Occipital lobe (tissue), 2 donors: Measurements from ENCODE around the gene CCDC170. TPM values are rescaled to one million over a fixed set of nuclear protein-coding genes. Genes with fewer than 3 reads are reported as not detected.
"Not testable (repeated sequence)": the region's sequence is repeated elsewhere in the genome, so short reads cannot be mapped to it uniquely, and the experiment has no call there.

Source experiments
- DNase-seq: peaks from one replicate; lab custom pipeline; 2025; lab: John Stamatoyannopoulos, UW
- total RNA-seq: library from RNA; depleted of rRNA; stranded (reverse); fragments of >200 nt; gene quantifications from one replicate; pipeline ENCODE4 v1.2.3, GENCODE V29; 2014

CCDC170 gene
- total RNA-seq, 1 donor from 2014 or later = 0.47 TPM

DNA sequence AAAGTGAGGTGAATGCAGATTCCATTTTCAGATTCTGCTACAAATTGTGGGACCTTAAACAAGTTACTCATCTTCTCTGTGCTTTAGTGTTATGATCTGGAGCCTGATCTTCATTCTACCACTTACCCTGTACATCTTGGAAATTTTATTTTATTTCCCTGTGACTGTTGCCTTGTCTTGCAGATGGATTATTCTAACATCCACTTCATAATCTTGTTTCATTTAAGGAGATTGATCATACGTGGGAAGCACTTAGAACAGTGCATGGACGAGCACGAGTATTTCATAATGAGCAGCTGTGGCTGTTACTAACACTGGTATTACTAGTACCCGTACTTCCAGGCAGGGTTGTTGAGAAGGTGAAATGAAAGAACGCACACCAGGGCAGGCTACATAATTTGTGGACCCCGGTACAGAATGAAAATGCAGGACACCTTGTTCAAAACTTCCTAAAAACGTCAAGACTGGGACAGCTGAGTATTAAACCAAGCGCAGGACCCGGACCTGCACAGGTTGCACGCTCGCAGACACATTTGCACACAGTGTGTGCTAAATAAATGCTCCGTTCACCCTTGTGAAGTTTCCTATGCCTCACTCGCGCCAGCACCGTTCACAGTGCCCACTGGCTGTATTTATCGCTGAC is 535 bp upstream of the CCDC170 start:
- DNase-seq = peak; percentile 25

- DNase-seq = peak; percentile 35
These were observed 568 bp downstream of the CCDC170 start for GRCh38 chr6:151494235-151494935.

DNA sequence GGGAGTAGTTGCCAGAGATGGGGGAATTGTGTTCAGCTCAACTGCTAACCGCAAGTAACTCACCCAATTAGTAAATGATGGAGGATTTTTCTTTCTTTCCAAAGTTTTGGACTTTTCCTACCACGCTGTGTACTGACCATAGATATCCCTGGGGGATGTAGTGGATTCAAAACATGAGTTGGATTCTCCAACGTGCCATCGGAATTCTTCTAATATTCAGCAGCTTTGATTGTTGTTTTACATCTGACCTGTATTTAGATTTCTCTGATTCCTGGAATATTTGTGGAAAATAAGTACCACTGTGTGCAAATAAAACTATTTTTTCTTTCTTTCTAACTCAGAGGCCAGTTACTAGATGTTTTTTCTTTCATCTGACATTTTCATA is 1.1 kb downstream of the CCDC170 start:
- DNase-seq = no peak

DNA sequence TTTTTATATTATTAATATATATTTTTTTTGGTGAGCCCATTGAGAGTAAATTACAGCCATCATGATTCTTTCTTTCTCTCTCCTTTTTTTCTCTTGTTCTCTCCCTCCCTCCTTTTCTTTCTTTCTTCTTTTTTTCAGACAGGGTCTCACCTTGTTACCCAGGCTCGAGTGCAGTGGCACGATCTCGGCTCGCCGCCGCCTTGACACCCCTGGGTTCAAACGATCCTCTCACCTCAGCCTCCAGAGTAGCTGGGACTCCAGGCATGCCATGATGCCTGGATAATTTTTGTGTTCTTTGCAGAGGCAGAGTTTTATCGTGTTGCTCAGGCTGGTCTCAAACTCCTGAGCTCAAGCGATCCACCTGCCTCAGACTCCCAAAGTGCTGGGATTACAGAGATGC is 1.6 kb downstream of the CCDC170 start:
- no peak for DNase-seq

DNA sequence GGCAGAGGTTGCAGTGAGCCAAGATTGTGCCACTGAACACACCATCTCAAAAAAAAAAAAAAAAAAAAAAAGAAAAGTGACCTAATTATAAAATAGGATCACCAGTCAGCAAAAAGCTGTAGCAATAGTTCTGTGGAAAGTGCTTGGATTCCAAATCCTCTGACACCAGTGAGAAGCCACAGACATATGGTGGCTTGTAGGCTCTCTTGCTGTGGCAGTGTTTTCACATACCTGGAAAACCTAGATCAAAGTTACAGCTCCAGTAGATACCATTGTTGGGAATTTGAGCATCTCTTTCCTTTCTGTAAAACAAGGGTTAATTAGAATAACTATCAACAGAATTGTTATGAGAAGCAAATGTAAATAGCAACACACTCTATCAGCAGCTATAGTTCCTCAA is 4.1 kb downstream of the CCDC170 start:
- no peak for DNase-seq

- no peak for DNase-seq
These were observed 4.5 kb downstream of the CCDC170 start for GRCh38 chr6:151498327-151498726.

GRCh38 chr6:151499551-151499950 is 5.7 kb downstream of the CCDC170 start:
- DNase-seq = no peak

- DNase-seq = no peak
These were observed 7.8 kb downstream of the CCDC170 start for GRCh38 chr6:151501511-151502136.

DNA sequence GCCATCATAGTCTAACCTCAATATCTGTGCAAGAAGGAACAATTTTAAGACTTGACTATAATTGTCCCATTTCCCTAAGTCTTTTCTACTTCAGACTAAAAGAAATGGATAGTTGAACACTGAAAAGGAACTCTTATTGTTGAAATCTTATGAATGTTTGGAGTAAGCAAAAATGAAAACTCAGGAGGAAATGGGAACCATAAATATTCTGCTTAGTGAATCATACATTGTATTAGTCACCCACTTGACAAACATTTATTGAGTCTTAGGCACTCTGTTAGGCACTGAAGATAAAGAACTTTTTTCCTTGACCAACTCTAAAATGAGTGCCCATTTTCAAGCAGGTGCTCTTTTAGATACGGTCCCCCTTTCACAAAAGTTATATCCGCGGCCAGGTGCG is 8.7 kb downstream of the CCDC170 start:
- DNase-seq = no peak

- DNase-seq = no peak
These were observed 12.9 kb downstream of the CCDC170 start for GRCh38 chr6:151506761-151507160.

DNA sequence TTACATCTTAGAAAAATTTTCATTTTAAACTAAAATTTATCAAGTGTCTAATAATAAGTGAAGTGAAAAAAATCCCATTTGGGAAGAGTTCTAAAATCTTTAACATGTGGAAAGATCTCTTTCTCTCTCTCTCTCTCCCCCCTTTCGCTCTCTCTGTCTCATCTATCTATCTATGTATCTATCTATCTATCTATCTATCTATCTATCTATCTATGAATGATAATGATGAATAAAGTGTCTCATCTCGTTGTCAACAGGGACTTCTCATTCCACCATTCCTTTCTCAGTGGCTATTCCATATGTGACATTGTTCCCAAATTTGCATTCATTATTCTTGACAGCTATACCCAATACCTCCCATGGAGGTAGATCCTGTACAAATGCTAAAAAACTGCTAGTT is 15.2 kb downstream of the CCDC170 start:
- no peak for DNase-seq

DNA sequence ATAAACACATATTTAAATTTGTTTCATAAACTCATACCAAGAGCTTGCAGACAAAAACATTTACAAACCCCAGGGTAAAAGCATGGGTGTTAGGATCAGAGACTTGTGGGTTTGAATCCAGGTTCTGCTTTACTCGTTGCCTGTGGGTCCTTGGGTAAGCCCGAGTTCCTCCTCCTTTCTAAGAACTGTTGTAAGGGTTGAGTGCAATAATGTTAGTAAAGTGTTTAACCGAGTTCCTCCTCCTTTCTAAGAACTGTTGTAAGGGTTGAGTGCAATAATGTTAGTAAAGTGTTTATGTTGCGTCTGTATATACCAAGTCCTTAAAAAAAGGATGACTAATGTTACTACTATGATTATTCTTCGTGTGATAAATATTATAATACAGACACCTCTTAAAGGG is 18.7 kb downstream of the CCDC170 start:
- DNase-seq = no peak

DNA sequence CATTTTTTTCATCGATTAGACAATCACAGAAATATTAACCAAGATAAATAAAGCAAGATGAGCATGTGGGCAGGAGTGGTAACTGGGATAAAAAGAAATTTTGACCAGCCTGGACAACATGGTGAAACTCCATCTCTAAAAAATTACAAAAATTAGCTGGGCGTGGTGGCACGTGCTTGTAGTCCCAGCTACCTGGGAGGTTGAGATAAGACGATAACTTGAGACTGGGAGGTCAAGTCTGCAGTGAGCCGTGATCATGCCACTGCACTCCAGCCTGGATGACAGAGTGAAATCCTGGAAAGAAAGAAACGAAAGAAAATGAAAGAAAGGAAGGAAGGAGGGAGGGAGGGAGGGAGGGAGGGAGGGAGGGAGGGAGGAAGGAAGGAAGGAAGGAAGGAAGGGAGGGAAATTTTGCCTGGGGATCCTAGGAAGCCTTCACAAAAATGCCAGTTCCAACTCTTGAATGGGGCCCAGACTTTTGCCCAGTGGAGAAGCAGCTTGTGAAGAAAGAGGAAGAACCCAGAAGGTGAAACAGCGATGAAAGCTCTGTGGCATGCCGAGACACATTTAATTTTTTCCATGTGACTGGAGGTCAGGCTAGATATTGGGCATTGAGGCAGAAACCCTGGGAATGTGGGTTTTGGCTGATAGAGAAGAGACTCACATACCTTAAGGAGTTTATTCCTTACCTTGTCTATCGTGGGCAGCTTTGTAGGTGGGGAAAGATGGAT is 20.3 kb downstream of the CCDC170 start:
- no peak for DNase-seq

DNA sequence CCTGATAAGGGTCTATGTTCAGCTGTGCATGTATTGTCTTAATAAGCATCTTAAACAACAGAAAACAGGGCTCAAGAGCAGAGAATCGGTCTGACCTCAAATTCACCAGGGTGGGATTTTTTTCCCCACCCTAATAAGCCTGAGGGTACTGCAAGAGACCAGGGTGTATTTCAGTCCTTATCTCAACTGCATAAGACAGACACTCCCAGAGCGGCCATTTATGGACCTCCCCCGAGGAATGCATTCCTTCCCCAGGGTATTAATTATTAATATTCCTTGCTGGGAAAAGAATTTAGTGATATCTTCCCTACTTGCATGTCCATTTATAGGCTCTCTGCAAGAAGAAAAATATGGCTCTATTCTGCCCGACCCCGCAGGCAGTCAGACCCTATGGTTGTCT is 25.2 kb downstream of the CCDC170 start:
- not testable (repeated sequence) for DNase-seq

- DNase-seq = no peak
These were observed 29.2 kb downstream of the CCDC170 start for GRCh38 chr6:151523034-151523433.

DNA sequence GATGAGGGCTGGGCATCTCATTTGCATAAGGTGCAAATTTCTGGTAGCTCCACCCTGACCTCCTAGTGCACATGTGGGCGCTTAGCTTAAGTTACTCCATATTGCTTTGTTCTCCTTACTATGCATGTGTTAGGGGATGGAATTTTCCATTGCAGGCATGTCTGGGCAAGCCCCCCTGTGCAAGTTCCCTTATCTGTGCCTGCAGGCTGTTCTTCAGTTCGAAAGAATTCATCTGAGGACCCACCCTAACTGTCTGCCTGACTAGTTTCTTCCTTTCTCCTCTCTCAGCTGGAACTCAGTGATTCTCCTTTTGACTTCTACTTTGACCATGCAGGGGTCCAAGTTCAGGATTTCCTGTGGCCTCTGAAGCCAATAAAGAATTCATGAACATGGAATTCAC is 30.2 kb downstream of the CCDC170 start:
- DNase-seq = no peak

DNA sequence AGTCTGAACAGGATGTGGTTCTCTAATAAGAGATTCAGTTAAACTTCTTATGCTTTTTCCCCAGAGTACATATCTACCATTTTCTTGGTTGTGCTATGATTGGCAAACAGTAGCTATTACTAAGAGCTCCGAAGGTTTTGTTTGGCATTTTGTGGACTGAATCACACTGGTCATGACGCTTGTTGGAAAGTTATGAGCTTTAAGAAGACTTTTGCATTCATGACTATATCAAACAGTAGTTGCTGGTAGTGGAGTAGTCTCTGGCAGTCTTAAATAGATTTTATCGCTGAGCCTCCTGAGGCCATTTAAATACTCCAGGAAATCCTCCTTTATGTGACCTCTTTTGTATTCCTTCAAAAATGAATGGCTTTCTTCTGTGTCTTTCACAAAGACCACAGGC is 40.8 kb downstream of the CCDC170 start:
- no peak for DNase-seq

DNA sequence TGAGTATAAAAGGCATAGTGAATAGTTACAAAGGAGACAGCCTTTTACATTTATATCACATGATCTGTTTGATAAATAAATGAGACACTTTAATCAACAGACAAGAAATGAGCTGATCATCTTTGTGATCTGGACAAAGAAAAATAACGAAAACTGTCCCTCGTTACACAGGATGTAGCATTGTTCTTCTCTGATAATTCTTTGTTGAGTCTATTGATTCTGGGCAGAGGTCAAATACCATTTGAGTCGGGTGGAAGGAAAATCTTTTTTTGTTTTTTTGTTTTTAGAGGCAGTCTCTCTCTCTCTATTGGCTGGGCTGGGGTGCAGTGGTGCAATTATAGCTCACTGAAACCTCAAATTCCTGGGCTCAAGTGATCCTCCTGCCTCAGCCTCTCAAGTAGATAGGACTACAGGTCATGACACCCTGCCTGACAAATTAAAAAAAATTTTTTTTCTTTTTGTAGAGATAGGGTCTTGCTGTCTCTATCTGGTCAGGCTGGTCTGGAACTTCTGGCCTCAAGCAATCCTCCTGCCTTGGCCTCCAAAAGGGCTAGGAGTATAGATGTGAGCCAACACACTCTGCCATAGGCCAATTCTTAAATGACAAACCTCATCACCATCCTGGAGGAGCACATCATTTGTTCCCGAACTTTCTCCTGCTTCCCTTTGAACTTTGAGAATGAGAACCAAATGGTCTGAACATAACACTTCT is 41.8 kb downstream of the CCDC170 start:
- no peak for DNase-seq

GRCh38 chr6:151536188-151536479 is 42.3 kb downstream of the CCDC170 start:
- no peak for DNase-seq

DNA sequence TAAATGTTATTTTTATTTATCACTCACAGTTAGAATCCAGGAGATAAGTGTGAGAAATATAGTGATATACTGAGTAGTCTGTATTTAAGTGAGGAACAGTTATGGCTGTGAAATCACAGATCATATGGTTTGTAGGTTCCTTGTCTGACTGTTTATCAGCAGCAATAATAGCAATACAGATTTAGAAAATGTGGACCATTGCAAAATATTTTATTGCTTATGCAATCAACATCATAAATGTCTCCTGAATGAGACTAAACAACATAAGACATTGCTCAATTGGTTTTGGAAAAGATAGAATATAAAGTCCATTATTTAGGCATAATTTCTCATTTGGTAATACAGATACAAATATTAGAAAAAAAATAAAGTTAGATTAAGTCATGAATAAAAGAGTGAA is 43.7 kb downstream of the CCDC170 start:
- no peak for DNase-seq

- DNase-seq = no peak
These were observed 45.9 kb downstream of the CCDC170 start for GRCh38 chr6:151539506-151540268.
